Measurements from ENCODE around the gene SECISBP2L. TPM values are rescaled to one million over a fixed set of nuclear protein-coding genes. Genes with fewer than 3 reads are reported as not detected.

Gene SECISBP2L
- total RNA-seq, 3 donors from 2014 or later, result 40.8 to 66.3 (median 49.0) TPM

GRCh38 chr15:48946840-48947187, 99.4 kb downstream of the SECISBP2L start:
- no peaks in the 10 kb centered on the region for H3K9me3 ChIP-seq
- no peak for TF ChIP-seq CTCF (IDR thresholded peaks at IDR 0.05)
- intact Hi-C loops (cut with DNase I, micrococcal nuclease), result no loop called here

GRCh38 chr15:48946074-48946839, 100.0 kb downstream of the SECISBP2L start:
- intact Hi-C loops (cut with DNase I, micrococcal nuclease), result no loop called here
- no peak for ATAC-seq
- no peaks in the 10 kb centered on the region for H3K9me3 ChIP-seq

More at GRCh38 chr15:48946840-48947187, 99.4 kb downstream of the SECISBP2L start:
- Histone ChIP-seq H3K36me3 (ENCODE audit: low read depth) (no peaks in the 10 kb centered on the region), H3K4me3 (no peak overlapping the region), H3K4me1 (ENCODE audit: low read depth) (no peaks in the 10 kb centered on the region)
- DNase-seq, result no peak
- no peak for ATAC-seq

GRCh38 chr15:48945386-48945785, 100.9 kb downstream of the SECISBP2L start:
- DNase-seq (no peak), ATAC-seq (no peak)
- Histone ChIP-seq H3K9me3 (no peaks in the 10 kb centered on the region), H3K36me3 (ENCODE audit: low read depth) (no peaks in the 10 kb centered on the region), H3K4me3 (no peak overlapping the region), H3K4me1 (ENCODE audit: low read depth) (no peaks in the 10 kb centered on the region)
- intact Hi-C loops (cut with DNase I, micrococcal nuclease), result no loop called here
- TF ChIP-seq CTCF (IDR thresholded peaks at IDR 0.05), result no peak

More at GRCh38 chr15:48946074-48946839, 100.0 kb downstream of the SECISBP2L start:
- no peak for DNase-seq
- no peak for TF ChIP-seq CTCF (IDR thresholded peaks at IDR 0.05)
- H3K4me1 ChIP-seq (ENCODE audit: low read depth), result no peaks in the 10 kb centered on the region
- no peak overlapping the region for H3K4me3 ChIP-seq
- H3K36me3 ChIP-seq (ENCODE audit: low read depth), result no peaks in the 10 kb centered on the region

GRCh38 chr15:48941904-48942303, 104.3 kb downstream of the SECISBP2L start:
- DNase-seq, result no peak
- H3K4me1 ChIP-seq (ENCODE audit: low read depth), result no peaks in the 10 kb centered on the region

GRCh38 chr15:48940508-48940907, 105.7 kb downstream of the SECISBP2L start:
- H3K4me3 ChIP-seq, result no peak overlapping the region
- no peak for TF ChIP-seq CTCF (IDR thresholded peaks at IDR 0.05)
- H3K9me3 ChIP-seq, result no peaks in the 10 kb centered on the region
- no peaks in the 10 kb centered on the region for H3K4me1 ChIP-seq (ENCODE audit: low read depth)
- intact Hi-C loops (cut with DNase I, micrococcal nuclease), result no loop called here
- H3K36me3 ChIP-seq (ENCODE audit: low read depth), result no peaks in the 10 kb centered on the region
- DNase-seq, result no peak
- ATAC-seq, result no peak

More at GRCh38 chr15:48941904-48942303, 104.3 kb downstream of the SECISBP2L start:
- intact Hi-C loops (cut with DNase I, micrococcal nuclease), result no loop called here
- H3K9me3 ChIP-seq, result no peaks in the 10 kb centered on the region
- TF ChIP-seq CTCF (IDR thresholded peaks at IDR 0.05), result no peak
- H3K4me3 ChIP-seq, result no peak overlapping the region
- H3K36me3 ChIP-seq (ENCODE audit: low read depth), result no peaks in the 10 kb centered on the region
- ATAC-seq, result no peak

Data from mucosa of descending colon (tissue), 3 donors.